ENCODE data around the gene IFT81.

The IFT81 gene

GRCh38 chr12:110243227-110243626 is 119.1 kb downstream of the IFT81 start:
- DNase-seq (ENCODE audit: insufficient read length, low spot score), result no peak
- no peak for TF ChIP-seq CTCF (IDR thresholded peaks at IDR 0.05; ENCODE audit: insufficient read depth, missing control alignments)
- no peak for FAIRE-seq

- no peak for TF ChIP-seq CTCF (IDR thresholded peaks at IDR 0.05; ENCODE audit: insufficient read depth, missing control alignments)
- DNase-seq (ENCODE audit: insufficient read length, low spot score), result no peak
- FAIRE-seq, result no peak
Measured at GRCh38 chr12:110244372-110244771, 120.2 kb downstream of the IFT81 start.

- TF ChIP-seq CTCF (IDR thresholded peaks at IDR 0.05; ENCODE audit: insufficient read depth, missing control alignments), result no peak
- FAIRE-seq (no peak), DNase-seq (ENCODE audit: insufficient read length, low spot score) (no peak)
Measured at GRCh38 chr12:110244829-110245228, 120.7 kb downstream of the IFT81 start.

- FAIRE-seq (no peak), DNase-seq (ENCODE audit: insufficient read length, low spot score) (no peak)
- peak; percentile 26 for TF ChIP-seq CTCF (IDR thresholded peaks at IDR 0.05; ENCODE audit: insufficient read depth, missing control alignments)
Measured at GRCh38 chr12:110245369-110245772, 121.2 kb downstream of the IFT81 start.

GRCh38 chr12:110246636-110247339 is 122.6 kb downstream of the IFT81 start:
- TF ChIP-seq CTCF (IDR thresholded peaks at IDR 0.05; ENCODE audit: insufficient read depth, missing control alignments), result no peak
- FAIRE-seq (no peak), DNase-seq (ENCODE audit: insufficient read length, low spot score) (no peak)

- TF ChIP-seq CTCF (IDR thresholded peaks at IDR 0.05; ENCODE audit: insufficient read depth, missing control alignments), result no peak
- DNase-seq (ENCODE audit: insufficient read length, low spot score) (no peak), FAIRE-seq (no peak)
Measured at GRCh38 chr12:110247340-110248095, 123.4 kb downstream of the IFT81 start.

- DNase-seq (ENCODE audit: insufficient read length, low spot score) (no peak), FAIRE-seq (no peak)
- no peak for TF ChIP-seq CTCF (IDR thresholded peaks at IDR 0.05; ENCODE audit: insufficient read depth, missing control alignments)
Measured at GRCh38 chr12:110248096-110248447, 123.9 kb downstream of the IFT81 start.

Measured in D721Med (cell line).